Heart right ventricle (tissue), 16 donors: ENCODE data around the gene JUNB. TPM values are rescaled to one million over a fixed set of nuclear protein-coding genes. Genes with fewer than 3 reads are reported as not detected.

Experiments used
- ATAC-seq, 8 donors: fragments of 200-7000 bp; cut with Tn5 transposase; one replicate each; pipeline ENCODE4 v1.9.1; 2020; ENCODE audit warnings: mild to moderate bottlenecking in 8 of 8, moderate library complexity in 8 of 8, moderate number of reproducible peaks in 1 of 8
- DNase-seq, 2 donors: peaks; one replicate each; pipeline ENCODE4 v3.0.0-alpha.2; 2020
- H3K27ac ChIP-seq, 10 donors: fragments of 200-600 bp; sonication (generic) in 2 of 10; one replicate each; pipeline versions ENCODE4 v1.5.0 to v1.8.0; 2020 to 2022; ENCODE audit warnings: mild to moderate bottlenecking in 3 of 10
- H3K27me3 ChIP-seq, 7 donors: fragments of 200-600 bp; one replicate each; pipeline ENCODE4 v1.8.0; 2021 to 2022; ENCODE audit warnings: mild to moderate bottlenecking in 2 of 7
- H3K36me3 ChIP-seq, 9 donors: fragments of 200-600 bp; sonication (generic) in 1 of 9; one replicate each; pipeline versions ENCODE4 v1.5.0 to v1.8.0; 2020 to 2022; ENCODE audit warnings: mild to moderate bottlenecking in 2 of 9
- H3K4me1 ChIP-seq, 9 donors: fragments of 200-600 bp; sonication (generic) in 1 of 9; one replicate each; pipeline versions ENCODE4 v1.5.0 to v1.8.0; 2020 to 2022; ENCODE audit warnings: mild to moderate bottlenecking in 4 of 9
- H3K4me3 ChIP-seq, 10 donors: fragments of 200-600 bp; sonication (generic) in 2 of 10; one replicate each; pipeline versions ENCODE4 v1.5.0 to v1.8.0; 2020 to 2022; ENCODE audit warnings: mild to moderate bottlenecking in 7 of 10, moderate library complexity in 2 of 10
- H3K9me3 ChIP-seq, 11 donors: fragments of 200-600 bp in 10 of 11; sonication (generic) in 2 of 11; one replicate each; pipeline versions ENCODE4 v1.5.0 to v1.8.0; 2013 to 2022; ENCODE audit warnings: mild to moderate bottlenecking in 2 of 11, control low read depth in 1 of 11, moderate library complexity in 1 of 11
- WGBS, 2 donors: extraction: QIAGEN DNeasy Blood & Tissue Kit; methylation state at CpG; one replicate each; pipeline ENCODE4 v1.1.7; 2013; ENCODE audit warnings: inconsistent platforms in 1 of 2; 5-methylcytosine and 5-hydroxymethylcytosine counted together
- intact Hi-C, 10 donors: fragments of 100-400 bp; cut with DNase I; formaldehyde crosslinking; loops; one replicate each; pipeline versions ENCODE4 v1.11.1 to v1.14.2; 2022
- polyA plus RNA-seq, 2 donors: library from polyadenylated mRNA; stranded (reverse); fragments of 200-250 nt; gene quantifications; one replicate each; pipeline ENCODE4 v1.2.3, GENCODE V29; 2013
- total RNA-seq, 10 donors: library from RNA; stranded (reverse); fragmentation: NEBNext Ultra II Directional in 3 of 10; extraction: Animal tissue kit (Norgen Biotek cat#: 25700) in 3 of 10; gene quantifications; one replicate each; pipeline versions ENCODE4 v1.2.1 to v1.2.4, GENCODE V29; 2021 to 2023
- TF ChIP-seq, protein P1 (sequence below), 9 donors: fragments of 200-600 bp; sonication (generic) in 2 of 9; IDR thresholded peaks; one replicate each; pipeline versions ENCODE4 v1.5.0 to v1.8.0; 2021 to 2022; ENCODE audit warnings: antibody characterized with exemption in 9 of 9, mild to moderate bottlenecking in 5 of 9, moderate library complexity in 1 of 9
- donor health status: Arrhythmogenic right ventricular cardiomyopathy.
- donor health status: ischemic (EF 13 %, LVEDD 7.1; RV severe dilation, severe dysfunction).
- donor health status: healthy with polysubstance abuse.
- donor health status: DM: no; HTN: yes; CAD: no.
- donor health status: DM: no; HTN: no; CAD: no.
- donor health status: ischemic (EF 25% LVEDD 6.9; RV normal size, moderate dysfunction).
- donor health status: ischemic (EF 25% LVEDD 5.7; RV mildly dilated, moderate dysfunction).
- donor health status: healthy.
- donor health status: DM: yes; HTN: yes; CAD: no.
- donor health status: Ischemic cardiomyopathy.
- donor health status: ischemic (EF 35%, LVEDD 5.7; RV mildly dilated, moderate dysfunction).
- donor health status: nonischemic (EF 11% LVEDD 7.7; RV severe dilation, severe dysfunction).
- donor health status: DM: yes; HTN: yes; CAD: no.
- donor health status: PGD.
- donor health status: ischemic (EF 29% LVEDD 5.4; RV normal size, mild dysfunction).
- donor health status: nonischemic (EF 23%, LVEDD 6.1; RV moderate dilation, normal function).

Gene JUNB
- total and polyA plus RNA-seq, 12 donors = 22.4 to 247 (median 65.7) TPM

DNA sequence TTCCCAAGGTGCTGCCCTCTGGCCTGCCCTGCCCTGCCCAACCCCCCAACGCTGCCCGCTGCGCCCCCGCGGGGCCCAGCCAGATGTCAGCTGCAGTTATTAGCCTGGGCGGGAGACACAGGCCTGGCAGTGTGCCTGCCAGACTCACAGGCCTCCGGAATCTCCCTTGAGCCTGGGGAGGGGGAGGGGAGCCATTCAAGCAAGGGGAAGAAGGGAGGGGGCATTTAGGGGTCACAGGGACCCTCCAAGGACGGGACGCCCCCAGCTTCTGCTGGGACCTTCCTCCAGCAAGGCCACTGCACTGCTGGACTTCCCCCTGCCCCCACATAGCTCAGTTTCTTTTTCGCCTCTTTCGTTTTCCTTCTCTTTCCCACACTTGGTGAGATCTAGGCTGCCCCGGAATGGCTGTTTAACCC, 2.6 kb upstream of the JUNB start:
- intact Hi-C loops = no loop called here
- Histone ChIP-seq H3K4me3 (peak overlapping the region in 9 of 10 donors; percentile 70 to 100 (median 88)), H3K9me3 (no peaks in the 10 kb centered on the region), H3K27me3 (no peaks in the 10 kb centered on the region), H3K36me3 (peaks cover 0 to 15% (median 0%) of the 10 kb centered on the region in 9 donors), H3K4me1 (peaks cover 44 to 68% (median 61%) of the 10 kb centered on the region in 9 donors), H3K27ac (peak overlapping the region; percentile 94 to 100 (median 99))
- WGBS, 2 donors = 4 to 5% methylated on average over 12 of the region's 12 CpGs
- TF ChIP-seq, protein P1, sequence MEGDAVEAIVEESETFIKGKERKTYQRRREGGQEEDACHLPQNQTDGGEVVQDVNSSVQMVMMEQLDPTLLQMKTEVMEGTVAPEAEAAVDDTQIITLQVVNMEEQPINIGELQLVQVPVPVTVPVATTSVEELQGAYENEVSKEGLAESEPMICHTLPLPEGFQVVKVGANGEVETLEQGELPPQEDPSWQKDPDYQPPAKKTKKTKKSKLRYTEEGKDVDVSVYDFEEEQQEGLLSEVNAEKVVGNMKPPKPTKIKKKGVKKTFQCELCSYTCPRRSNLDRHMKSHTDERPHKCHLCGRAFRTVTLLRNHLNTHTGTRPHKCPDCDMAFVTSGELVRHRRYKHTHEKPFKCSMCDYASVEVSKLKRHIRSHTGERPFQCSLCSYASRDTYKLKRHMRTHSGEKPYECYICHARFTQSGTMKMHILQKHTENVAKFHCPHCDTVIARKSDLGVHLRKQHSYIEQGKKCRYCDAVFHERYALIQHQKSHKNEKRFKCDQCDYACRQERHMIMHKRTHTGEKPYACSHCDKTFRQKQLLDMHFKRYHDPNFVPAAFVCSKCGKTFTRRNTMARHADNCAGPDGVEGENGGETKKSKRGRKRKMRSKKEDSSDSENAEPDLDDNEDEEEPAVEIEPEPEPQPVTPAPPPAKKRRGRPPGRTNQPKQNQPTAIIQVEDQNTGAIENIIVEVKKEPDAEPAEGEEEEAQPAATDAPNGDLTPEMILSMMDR (IDR thresholded peaks at IDR 0.05) = peak in 2 of 9 donors; percentile 18 to 23
- DNase-seq (peak; percentile 84 to 92), ATAC-seq (peak in 2 of 8 donors; percentile 5 to 13)

DNA sequence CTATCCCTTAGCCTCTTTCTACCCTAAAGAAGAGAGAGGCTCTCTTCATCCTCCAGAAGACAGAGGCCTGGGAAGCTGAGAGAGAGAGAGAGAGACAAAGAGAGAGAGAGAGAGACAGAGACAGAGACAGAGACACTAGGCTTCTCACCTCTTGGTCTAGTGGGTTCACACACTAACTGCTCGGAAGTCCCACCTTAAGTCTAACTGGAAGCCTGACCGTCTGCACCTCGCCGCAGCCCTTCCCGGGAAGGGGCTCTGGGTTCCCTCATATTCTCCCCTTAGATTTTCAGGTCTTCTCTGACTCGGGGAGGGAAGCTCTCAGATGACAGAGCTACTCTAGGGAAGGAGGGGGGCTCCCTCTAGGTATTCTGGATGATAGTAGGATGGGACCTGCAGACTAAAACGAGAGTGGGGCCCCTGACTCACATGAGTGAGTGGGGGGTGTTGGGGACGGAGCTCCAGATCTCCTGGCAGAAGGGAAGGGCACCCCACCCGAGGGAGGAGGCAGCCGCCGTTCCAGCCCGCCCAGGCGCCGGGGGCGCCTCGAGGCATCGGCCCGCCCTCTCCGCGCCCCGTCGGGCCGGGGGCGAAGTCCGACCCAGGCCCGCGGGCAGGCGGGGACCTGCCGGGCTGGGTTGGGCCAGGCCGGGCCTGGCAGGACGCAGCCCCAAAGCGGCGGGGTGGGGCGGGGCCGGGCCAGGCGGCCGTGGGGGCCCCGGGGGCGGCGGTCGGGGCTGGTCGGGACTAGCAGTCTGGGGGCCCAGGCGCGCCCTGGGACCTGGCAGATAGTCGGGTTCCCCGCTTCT, 2.0 kb upstream of the JUNB start:
- DNase-seq (peak in 1 of 2 donors; percentile 37), ATAC-seq (no peak)
- H3K27me3 ChIP-seq = no peaks in the 10 kb centered on the region
- H3K9me3 ChIP-seq = no peaks in the 10 kb centered on the region
- TF ChIP-seq, protein P1 (IDR thresholded peaks at IDR 0.05) = no peak
- H3K27ac ChIP-seq = peak overlapping the region; percentile 94 to 100 (median 99)
- intact Hi-C loops = no loop called here
- H3K4me3 ChIP-seq = peak overlapping the region in 9 of 10 donors; percentile 70 to 100 (median 88)
- peaks cover 0 to 15% (median 0%) of the 10 kb centered on the region in 9 donors for H3K36me3 ChIP-seq
- H3K4me1 ChIP-seq = peaks cover 38 to 68% (median 61%) of the 10 kb centered on the region in 9 donors
- 2 to 3% methylated on average over 39 to 45 of the region's 46 CpGs for WGBS, 2 donors

DNA sequence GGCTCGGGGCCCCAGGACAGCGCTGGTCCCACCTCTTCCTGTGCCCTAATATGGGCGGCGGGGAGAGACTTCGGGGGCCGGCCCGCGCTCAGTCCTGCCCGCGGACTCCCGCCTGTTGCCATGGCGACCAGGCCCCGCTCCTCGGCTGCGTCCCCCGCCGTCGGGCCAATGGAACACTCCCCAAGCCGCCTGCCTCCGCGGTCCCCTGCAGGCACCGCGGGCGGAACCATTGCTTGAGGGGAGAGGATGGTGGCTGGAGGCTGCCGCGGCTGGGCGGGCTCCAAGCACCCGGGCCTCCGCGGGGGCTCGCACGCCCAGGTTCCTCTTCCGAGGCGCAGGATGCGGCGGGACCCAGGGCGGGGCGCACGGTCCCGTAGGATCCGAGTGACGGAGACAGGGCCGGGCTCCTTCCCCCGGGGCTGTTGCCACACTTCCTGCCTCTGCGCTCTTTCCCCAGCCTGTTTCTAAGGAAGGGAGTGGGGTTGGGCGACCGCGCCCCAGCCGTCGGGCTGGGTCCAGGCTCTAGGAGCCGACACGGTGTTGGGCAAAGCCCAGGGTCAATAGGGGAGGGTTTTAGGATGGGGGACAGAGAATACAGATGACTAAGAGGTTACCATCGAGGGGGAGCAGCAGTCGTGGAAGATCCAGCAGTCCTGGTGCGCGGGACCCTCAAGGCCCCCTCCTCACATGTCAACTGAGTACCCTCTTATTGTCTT, 1.2 kb upstream of the JUNB start:
- 0 to 1% methylated on average over 53 to 56 of the region's 56 CpGs for WGBS, 2 donors
- TF ChIP-seq, protein P1 (IDR thresholded peaks at IDR 0.05) = no peak
- peak overlapping the region; percentile 94 to 100 (median 99) for H3K27ac ChIP-seq
- peak; percentile 97 to 98 for DNase-seq
- H3K9me3 ChIP-seq = no peaks in the 10 kb centered on the region
- intact Hi-C loops = loop anchor here in 5 of 10 donors (5.0 to 10.0 kb wide), 4 partner anchors 68 to 365 kb away; partner anchors contain the start of genes IER2 (in 2 of the 5), STX10 (in 2 of the 5) and TNPO2 (in 1 of the 5)
- H3K36me3 ChIP-seq = peaks cover 0 to 15% (median 0%) of the 10 kb centered on the region in 9 donors
- peaks cover 33 to 68% (median 57%) of the 10 kb centered on the region in 9 donors for H3K4me1 ChIP-seq
- no peaks in the 10 kb centered on the region for H3K27me3 ChIP-seq
- ATAC-seq = peak; percentile 41 to 65 (median 56)
- H3K4me3 ChIP-seq = peak overlapping the region; percentile 30 to 100 (median 85)
